Right cardiac atrium (tissue), 5 donors: ENCODE results near the gene FJX1. TPM values are rescaled to one million over a fixed set of nuclear protein-coding genes. Genes with fewer than 3 reads are reported as not detected.
A peak's percentile ranks its signal among the peaks of the same experiment; 100 is the strongest.

Source experiments
- ATAC-seq, 2 donors: fragments of 200-7000 bp; cut with Tn5 transposase; one replicate each; pipeline versions ENCODE4 v1.8.0 to v1.9.1; 2020; ENCODE audit warnings: moderate library complexity in 2 of 2, mild to moderate bottlenecking in 1 of 2
- DNase-seq, 3 donors: peaks; one replicate each; pipeline ENCODE4 v3.0.0-alpha.2; 2020
- H3K27ac ChIP-seq: one replicate; pipeline ENCODE4 v1.5.1; 2013; ENCODE audit warnings: mild to moderate bottlenecking, low read length, control low read depth, moderate library complexity
- H3K27me3 ChIP-seq: one replicate; pipeline ENCODE4 v1.6.1; 2013; ENCODE audit not compliant: control insufficient read depth, insufficient read depth
- H3K4me1 ChIP-seq: one replicate; pipeline ENCODE4 v1.6.1; 2013; ENCODE audit warnings: low read length; ENCODE audit not compliant: control insufficient read depth, insufficient read depth
- H3K4me3 ChIP-seq: one replicate; pipeline ENCODE4 v1.5.1; 2013; ENCODE audit warnings: low read length, control low read depth
- H3K9me3 ChIP-seq: one replicate; pipeline ENCODE4 v1.6.1; 2013; ENCODE audit warnings: low read length; ENCODE audit not compliant: control insufficient read depth
- WGBS: extraction: QIAGEN DNeasy Blood & Tissue Kit; methylation state at CpG from one replicate; pipeline ENCODE4 v1.1.7; 2013; 5-methylcytosine and 5-hydroxymethylcytosine counted together
- intact Hi-C, 4 donors: fragments of 100-400 bp; cut with DNase I; formaldehyde crosslinking; loops; one replicate each; pipeline versions ENCODE4 v1.11.0 to v1.14.0; 2022 to 2023
- polyA plus RNA-seq: library from polyadenylated mRNA; stranded (reverse); fragments of 200-250 nt; gene quantifications from one replicate; pipeline ENCODE4 v1.2.3, GENCODE V29; 2013
- total RNA-seq, 4 donors: library from RNA; stranded (reverse); fragmentation: NEBNext Ultra II Directional; extraction: Animal tissue kit (Norgen Biotek cat#: 25700); gene quantifications; one replicate each; pipeline ENCODE4 v1.2.1, GENCODE V29; 2021
- donor health status: healthy with polysubstance abuse.
- donor health status: DM: no; HTN: yes; CAD: no.
- donor health status: DM: no; HTN: no; CAD: no.
- donor health status: DM: no; HTN: yes; CAD: no; lungs with severe emphysema.
- donor health status: DM: yes; HTN: yes; CAD: no.

FJX1 gene
- total and polyA plus RNA-seq, 5 donors = 0.91 to 5.9 (median 1.3) TPM

GRCh38 chr11:35587972-35588371 is 30.3 kb upstream of the FJX1 start:
- 93% methylated on average over 3 of the region's 3 CpGs for WGBS
- intact Hi-C loops = no loop called here
- ATAC-seq (no peak), DNase-seq (no peak)
- H3K4me3 ChIP-seq = no peak overlapping the region
- H3K27ac ChIP-seq = no peak overlapping the region
- no peaks in the 10 kb centered on the region for H3K9me3 ChIP-seq
- no peaks in the 10 kb centered on the region for H3K4me1 ChIP-seq
- H3K27me3 ChIP-seq = no peaks in the 10 kb centered on the region

GRCh38 chr11:35588627-35589026 is 29.6 kb upstream of the FJX1 start:
- Histone ChIP-seq H3K4me1 (no peaks in the 10 kb centered on the region), H3K9me3 (no peaks in the 10 kb centered on the region), H3K27me3 (no peaks in the 10 kb centered on the region), H3K27ac (no peak overlapping the region), H3K4me3 (no peak overlapping the region)
- ATAC-seq (no peak), DNase-seq (no peak)
- WGBS = 84% methylated on average over 4 of the region's 4 CpGs
- intact Hi-C loops = no loop called here

GRCh38 chr11:35589281-35589680 is 29.0 kb upstream of the FJX1 start:
- H3K4me3 ChIP-seq = no peak overlapping the region
- no peaks in the 10 kb centered on the region for H3K4me1 ChIP-seq
- no peaks in the 10 kb centered on the region for H3K27me3 ChIP-seq
- no peaks in the 10 kb centered on the region for H3K9me3 ChIP-seq
- ATAC-seq = no peak
- DNase-seq = no peak
- WGBS = 91% methylated on average over 4 of the region's 4 CpGs
- intact Hi-C loops = no loop called here
- H3K27ac ChIP-seq = no peak overlapping the region

- no peak overlapping the region for H3K4me3 ChIP-seq
- H3K4me1 ChIP-seq = no peaks in the 10 kb centered on the region
- H3K9me3 ChIP-seq = no peaks in the 10 kb centered on the region
- ATAC-seq = no peak
- no peak overlapping the region for H3K27ac ChIP-seq
- H3K27me3 ChIP-seq = no peaks in the 10 kb centered on the region
- intact Hi-C loops = no loop called here
- no peak for DNase-seq
Observed at GRCh38 chr11:35590412-35590811, 27.8 kb upstream of the FJX1 start.

- DNase-seq (no peak), ATAC-seq (no peak)
- Histone ChIP-seq H3K4me1 (no peaks in the 10 kb centered on the region), H3K27me3 (no peaks in the 10 kb centered on the region), H3K9me3 (no peaks in the 10 kb centered on the region), H3K4me3 (no peak overlapping the region), H3K27ac (no peak overlapping the region)
- intact Hi-C loops = no loop called here
Observed at GRCh38 chr11:35593143-35593542, 25.1 kb upstream of the FJX1 start.

GRCh38 chr11:35594680-35595079 is 23.6 kb upstream of the FJX1 start:
- H3K4me3 ChIP-seq = no peak overlapping the region
- DNase-seq (no peak), ATAC-seq (no peak)
- H3K9me3 ChIP-seq = no peaks in the 10 kb centered on the region
- H3K27me3 ChIP-seq = no peaks in the 10 kb centered on the region
- H3K4me1 ChIP-seq = no peaks in the 10 kb centered on the region
- 11% methylated on average over 2 of the region's 2 CpGs for WGBS
- H3K27ac ChIP-seq = no peak overlapping the region
- intact Hi-C loops = no loop called here

- Histone ChIP-seq H3K27ac (no peak overlapping the region), H3K9me3 (no peaks in the 10 kb centered on the region), H3K4me3 (no peak overlapping the region), H3K27me3 (no peaks in the 10 kb centered on the region), H3K4me1 (no peaks in the 10 kb centered on the region)
- no peak for DNase-seq
- ATAC-seq = no peak
- intact Hi-C loops = no loop called here
- 87% methylated on average over 3 of the region's 3 CpGs for WGBS
Observed at GRCh38 chr11:35598254-35599125, 19.8 kb upstream of the FJX1 start.

- WGBS = 70% methylated on average over 4 of the region's 4 CpGs
- no peak overlapping the region for H3K4me3 ChIP-seq
- H3K27me3 ChIP-seq = no peaks in the 10 kb centered on the region
Observed at GRCh38 chr11:35600331-35600838, 17.9 kb upstream of the FJX1 start.

GRCh38 chr11:35602160-35602793 is 16.0 kb upstream of the FJX1 start:
- Histone ChIP-seq H3K9me3 (no peaks in the 10 kb centered on the region), H3K27ac (no peak overlapping the region), H3K4me1 (no peaks in the 10 kb centered on the region), H3K4me3 (no peak overlapping the region), H3K27me3 (no peaks in the 10 kb centered on the region)
- WGBS = 52% methylated on average over 5 of the region's 5 CpGs
- ATAC-seq (no peak), DNase-seq (no peak)
- intact Hi-C loops = no loop called here

More at GRCh38 chr11:35600331-35600838, 17.9 kb upstream of the FJX1 start:
- intact Hi-C loops = no loop called here
- Histone ChIP-seq H3K9me3 (no peaks in the 10 kb centered on the region), H3K27ac (no peak overlapping the region), H3K4me1 (no peaks in the 10 kb centered on the region)
- no peak for ATAC-seq
- DNase-seq = no peak

- Histone ChIP-seq H3K9me3 (no peaks in the 10 kb centered on the region), H3K4me3 (no peak overlapping the region), H3K27me3 (no peaks in the 10 kb centered on the region), H3K4me1 (no peaks in the 10 kb centered on the region), H3K27ac (no peak overlapping the region)
- intact Hi-C loops = no loop called here
- DNase-seq (no peak), ATAC-seq (no peak)
- WGBS = 91% methylated on average over 3 of the region's 3 CpGs
Observed at GRCh38 chr11:35602979-35603378, 15.3 kb upstream of the FJX1 start.

- H3K4me1 ChIP-seq = no peaks in the 10 kb centered on the region
- intact Hi-C loops = no loop called here
- H3K9me3 ChIP-seq = no peaks in the 10 kb centered on the region
- H3K27me3 ChIP-seq = no peaks in the 10 kb centered on the region
- H3K27ac ChIP-seq = no peak overlapping the region
- ATAC-seq (peak; percentile 46 to 85), DNase-seq (peak; percentile 40 to 73 (median 56))
- no peak overlapping the region for H3K4me3 ChIP-seq
- 33% methylated on average over 5 of the region's 5 CpGs for WGBS
Observed at GRCh38 chr11:35605706-35606105, 12.6 kb upstream of the FJX1 start.
